SK-N-MC (cell line): ENCODE measurements around the gene CCDC93.

Experiments
- DNase-seq: peaks from one replicate; pipeline ENCODE4 v3.0.0-alpha.2; 2011; ENCODE audit warnings: low read depth, low spot score
- H3K27ac ChIP-seq: fragments of 200-600 bp; sonication (generic); 2 replicates; pipeline ENCODE4 v1.5.1; 2016; ENCODE audit warnings: mixed run types
- H3K36me3 ChIP-seq: fragments of 200-600 bp; sonication (generic); 2 replicates; pipeline ENCODE4 v1.6.1; 2017; ENCODE audit warnings: antibody characterized with exemption, low read length, mixed read lengths; ENCODE audit not compliant: insufficient read depth
- H3K4me3 ChIP-seq: fragments of 200-600 bp; sonication (generic); 2 replicates; pipeline ENCODE4 v1.5.1; 2016
- H3K9ac ChIP-seq: fragments of 200-600 bp; sonication (generic); 2 replicates; pipeline ENCODE4 v1.8.0; 2017; ENCODE audit warnings: mixed run types, mixed read lengths; ENCODE audit not compliant: insufficient read length
- H3K9me3 ChIP-seq: fragments of 200-600 bp; sonication (generic); 2 replicates; pipeline ENCODE4 v1.6.1; 2017; ENCODE audit warnings: low read depth, mild to moderate bottlenecking, antibody characterized with exemption, low read length, moderate library complexity, mixed read lengths
- EZH2 ChIP-seq: fragments of 200-600 bp; sonication (generic); IDR thresholded peaks from one replicate; pipeline ENCODE4 v1.6.1; 2017; ENCODE audit warnings: antibody characterized with exemption
- FOXP2 ChIP-seq: optimal IDR thresholded peaks from 2 replicates; pipeline ENCODE3; 2011; ENCODE audit warnings: mild to moderate bottlenecking, moderate library complexity; ENCODE audit not compliant: insufficient read depth; ENCODE audit errors: extremely low read length, control extremely low read depth
- POLR2AphosphoS5 ChIP-seq: IDR thresholded peaks from 2 replicates; pipeline ENCODE4 v1.6.1; 2012; ENCODE audit warnings: mild to moderate bottlenecking, low read depth, low read length, borderline replicate concordance

The CCDC93 gene

GRCh38 chr2:117952701-117953100, 61.2 kb downstream of the CCDC93 start:
- no peak overlapping the region for H3K4me3 ChIP-seq
- peaks cover 37% of the 10 kb centered on the region for H3K36me3 ChIP-seq
- no peaks in the 10 kb centered on the region for H3K9me3 ChIP-seq
- TF ChIP-seq POLR2AphosphoS5 (no peak), EZH2 (no peak), FOXP2 (no peak)
- H3K27ac ChIP-seq, result no peak overlapping the region
- no peak for DNase-seq
- H3K9ac ChIP-seq, result no peak overlapping the region

GRCh38 chr2:117952228-117952627, 61.6 kb downstream of the CCDC93 start:
- H3K9ac ChIP-seq, result no peak overlapping the region
- DNase-seq, result no peak
- H3K36me3 ChIP-seq, result peaks cover 32% of the 10 kb centered on the region
- no peak overlapping the region for H3K27ac ChIP-seq
- H3K9me3 ChIP-seq, result no peaks in the 10 kb centered on the region
- no peak overlapping the region for H3K4me3 ChIP-seq
- no peak for TF ChIP-seq POLR2AphosphoS5
- TF ChIP-seq FOXP2, result no peak

GRCh38 chr2:117949806-117950205, 64.1 kb downstream of the CCDC93 start:
- Histone ChIP-seq H3K9me3 (no peaks in the 10 kb centered on the region), H3K36me3 (peaks cover 49% of the 10 kb centered on the region), H3K4me3 (no peak overlapping the region), H3K27ac (no peak overlapping the region), H3K9ac (no peak overlapping the region)
- TF ChIP-seq FOXP2, result no peak
- no peak for TF ChIP-seq POLR2AphosphoS5
- TF ChIP-seq EZH2, result no peak
- DNase-seq, result no peak

- no peak for TF ChIP-seq EZH2
- TF ChIP-seq POLR2AphosphoS5, result no peak
- TF ChIP-seq FOXP2, result no peak
- H3K4me3 ChIP-seq, result no peak overlapping the region
- H3K9me3 ChIP-seq, result no peaks in the 10 kb centered on the region
- no peak overlapping the region for H3K27ac ChIP-seq
- H3K36me3 ChIP-seq, result peaks cover 59% of the 10 kb centered on the region
- H3K9ac ChIP-seq, result no peak overlapping the region
- DNase-seq, result no peak
Observed at GRCh38 chr2:117948615-117949014, 65.3 kb downstream of the CCDC93 start.

- TF ChIP-seq FOXP2, result no peak
- no peak for TF ChIP-seq POLR2AphosphoS5
- TF ChIP-seq EZH2, result no peak
- peaks cover 49% of the 10 kb centered on the region for H3K36me3 ChIP-seq
- no peak overlapping the region for H3K27ac ChIP-seq
Observed at GRCh38 chr2:117945296-117945695, 68.6 kb downstream of the CCDC93 start.

GRCh38 chr2:117944816-117945215, 69.1 kb downstream of the CCDC93 start:
- no peak overlapping the region for H3K27ac ChIP-seq
- H3K9me3 ChIP-seq, result no peaks in the 10 kb centered on the region
- no peak overlapping the region for H3K9ac ChIP-seq
- H3K36me3 ChIP-seq, result peaks cover 53% of the 10 kb centered on the region
- H3K4me3 ChIP-seq, result no peak overlapping the region
- no peak for DNase-seq
- no peak for TF ChIP-seq POLR2AphosphoS5
- no peak for TF ChIP-seq EZH2
- no peak for TF ChIP-seq FOXP2

More at GRCh38 chr2:117945296-117945695, 68.6 kb downstream of the CCDC93 start:
- Histone ChIP-seq H3K4me3 (no peak overlapping the region), H3K9ac (no peak overlapping the region), H3K9me3 (no peaks in the 10 kb centered on the region)
- DNase-seq, result no peak

- peaks cover 53% of the 10 kb centered on the region for H3K36me3 ChIP-seq
- H3K9me3 ChIP-seq, result no peaks in the 10 kb centered on the region
- no peak overlapping the region for H3K27ac ChIP-seq
- no peak for DNase-seq
- H3K4me3 ChIP-seq, result no peak overlapping the region
- no peak for TF ChIP-seq POLR2AphosphoS5
- no peak for TF ChIP-seq EZH2
- no peak for TF ChIP-seq FOXP2
- no peak overlapping the region for H3K9ac ChIP-seq
Observed at GRCh38 chr2:117943013-117943672, 70.7 kb downstream of the CCDC93 start.

GRCh38 chr2:117942551-117942950, 71.3 kb downstream of the CCDC93 start:
- no peak for DNase-seq
- Histone ChIP-seq H3K9ac (no peak overlapping the region), H3K27ac (no peak overlapping the region), H3K4me3 (no peak overlapping the region), H3K36me3 (peaks cover 54% of the 10 kb centered on the region), H3K9me3 (no peaks in the 10 kb centered on the region)
- TF ChIP-seq POLR2AphosphoS5 (no peak), EZH2 (no peak), FOXP2 (no peak)

GRCh38 chr2:117941693-117942092, 72.2 kb downstream of the CCDC93 start:
- no peak for DNase-seq
- H3K9ac ChIP-seq, result no peak overlapping the region
- no peaks in the 10 kb centered on the region for H3K9me3 ChIP-seq
- no peak overlapping the region for H3K27ac ChIP-seq
- TF ChIP-seq POLR2AphosphoS5, result no peak
- TF ChIP-seq EZH2, result no peak
- TF ChIP-seq FOXP2, result no peak
- no peak overlapping the region for H3K4me3 ChIP-seq
- H3K36me3 ChIP-seq, result peaks cover 52% of the 10 kb centered on the region
